Measurements from ENCODE around the gene E2F8.
A peak's percentile ranks its signal among the peaks of the same experiment; 100 is the strongest.
"Not testable (repeated sequence)": the region's sequence is repeated elsewhere in the genome, so short reads cannot be mapped to it uniquely, and the experiment has no call there.

The E2F8 gene, protein sequence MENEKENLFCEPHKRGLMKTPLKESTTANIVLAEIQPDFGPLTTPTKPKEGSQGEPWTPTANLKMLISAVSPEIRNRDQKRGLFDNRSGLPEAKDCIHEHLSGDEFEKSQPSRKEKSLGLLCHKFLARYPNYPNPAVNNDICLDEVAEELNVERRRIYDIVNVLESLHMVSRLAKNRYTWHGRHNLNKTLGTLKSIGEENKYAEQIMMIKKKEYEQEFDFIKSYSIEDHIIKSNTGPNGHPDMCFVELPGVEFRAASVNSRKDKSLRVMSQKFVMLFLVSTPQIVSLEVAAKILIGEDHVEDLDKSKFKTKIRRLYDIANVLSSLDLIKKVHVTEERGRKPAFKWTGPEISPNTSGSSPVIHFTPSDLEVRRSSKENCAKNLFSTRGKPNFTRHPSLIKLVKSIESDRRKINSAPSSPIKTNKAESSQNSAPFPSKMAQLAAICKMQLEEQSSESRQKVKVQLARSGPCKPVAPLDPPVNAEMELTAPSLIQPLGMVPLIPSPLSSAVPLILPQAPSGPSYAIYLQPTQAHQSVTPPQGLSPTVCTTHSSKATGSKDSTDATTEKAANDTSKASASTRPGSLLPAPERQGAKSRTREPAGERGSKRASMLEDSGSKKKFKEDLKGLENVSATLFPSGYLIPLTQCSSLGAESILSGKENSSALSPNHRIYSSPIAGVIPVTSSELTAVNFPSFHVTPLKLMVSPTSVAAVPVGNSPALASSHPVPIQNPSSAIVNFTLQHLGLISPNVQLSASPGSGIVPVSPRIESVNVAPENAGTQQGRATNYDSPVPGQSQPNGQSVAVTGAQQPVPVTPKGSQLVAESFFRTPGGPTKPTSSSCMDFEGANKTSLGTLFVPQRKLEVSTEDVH

DNA sequence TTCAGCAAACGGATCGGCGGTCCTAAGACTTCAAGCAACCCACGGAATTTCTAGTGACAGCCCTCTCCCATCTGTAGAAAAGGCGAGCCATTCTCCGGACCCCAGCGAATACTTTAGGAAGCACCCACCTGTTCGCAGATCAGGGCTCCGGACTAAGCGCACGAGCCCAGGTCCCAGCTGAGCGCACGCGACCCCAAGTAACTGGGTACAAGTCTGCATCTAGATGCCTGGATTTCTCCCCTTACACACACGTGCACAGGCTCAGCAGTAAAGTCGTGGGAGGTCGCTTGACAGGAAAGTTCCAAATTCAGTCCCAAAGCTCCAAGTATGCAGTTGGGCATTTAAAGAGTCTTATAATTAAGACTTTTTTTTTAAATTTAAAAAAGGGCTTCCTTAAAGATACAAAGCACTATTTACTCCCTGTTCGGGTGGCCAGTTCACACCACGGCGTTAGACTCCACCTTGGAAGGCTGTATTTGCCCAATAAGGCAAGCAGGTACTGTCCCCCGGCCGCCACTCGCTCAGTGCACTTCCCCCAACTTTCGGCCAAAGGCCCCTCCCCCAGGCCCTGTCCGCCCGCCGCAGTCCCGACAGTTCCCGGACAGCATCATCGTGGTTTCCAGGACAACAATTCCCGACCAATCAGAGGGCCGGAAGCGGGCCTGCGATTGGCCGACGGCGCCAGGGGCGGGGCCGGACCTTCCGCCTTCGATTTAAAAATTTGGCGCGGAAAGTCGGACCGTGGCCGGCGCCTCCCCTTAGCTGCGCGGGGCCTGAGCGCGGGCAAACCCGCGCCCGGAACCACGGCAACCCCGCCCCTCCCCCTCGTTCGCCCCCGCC lies at the start of gene E2F8:
Gene E2F8 (minus strand): TSS at position 526 of the 840 bp plus-strand sequence. CDS start 824 bp downstream, outside the sequence.
- DNase-seq (ENCODE audit: low spot score in 2 of 2) (peak; percentile 84 to 97), ATAC-seq (peak; percentile 87)
- peaks cover 9% of the 10 kb centered on the region for H3K4me1 Mint-ChIP-seq
- no peaks in the 10 kb centered on the region for H3K9me3 Mint-ChIP-seq
- peak within 1 kb of the TSS; percentile 87 for H3K4me3 Mint-ChIP-seq
- H3K27ac Mint-ChIP-seq, result peak within 1 kb of the TSS; percentile 92
- peaks cover 43% of the 10 kb centered on the region for H3K36me3 Mint-ChIP-seq

DNA sequence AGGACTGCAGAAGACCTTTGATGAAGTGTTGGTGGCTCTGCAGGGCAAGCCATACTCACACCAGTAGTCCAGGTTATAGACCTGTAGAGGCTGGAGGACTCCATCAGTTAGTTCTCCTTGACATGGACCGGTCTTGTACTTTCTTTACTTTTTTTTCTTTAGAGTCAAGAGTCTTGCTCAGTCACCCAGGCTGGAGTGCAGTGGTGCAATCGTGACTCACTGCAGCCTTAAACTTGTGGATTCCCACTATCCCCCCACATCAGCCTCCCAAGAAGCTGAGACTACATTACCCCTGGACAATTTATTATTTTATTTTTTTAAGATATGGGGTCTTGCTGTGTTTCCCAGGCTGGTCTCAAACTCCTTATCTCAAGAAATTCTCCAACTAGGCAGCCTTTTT lies 49.6 kb upstream of the E2F8 start:
- no peak for DNase-seq (ENCODE audit: low spot score in 2 of 2)
- Mint-ChIP-seq H3K9me3 (no peaks in the 10 kb centered on the region), H3K4me3 (no peak overlapping the region), H3K4me1 (peaks cover 6% of the 10 kb centered on the region), H3K27ac (no peak overlapping the region), H3K36me3 (no peaks in the 10 kb centered on the region)
- no peak for ATAC-seq

DNA sequence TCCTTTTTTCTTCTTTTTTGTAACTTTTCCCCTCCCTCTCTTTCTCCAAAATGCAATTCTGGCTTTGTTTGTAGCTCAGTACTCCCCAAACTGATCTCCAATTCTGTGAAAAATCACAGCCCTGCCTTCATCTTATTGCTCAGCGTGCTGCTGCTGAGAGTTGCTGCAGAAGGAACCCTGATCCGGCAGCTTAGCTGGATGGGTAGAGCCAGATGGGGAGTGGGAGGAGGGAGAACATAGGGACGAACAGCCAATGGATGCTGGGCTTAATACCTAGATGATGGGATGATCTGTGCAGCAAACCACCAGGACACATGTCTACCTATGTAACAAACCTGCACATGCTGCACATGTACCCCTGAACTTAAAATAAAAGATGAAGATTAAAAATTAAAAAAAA lies 47.5 kb upstream of the E2F8 start:
- peaks cover 25% of the 10 kb centered on the region for H3K4me1 Mint-ChIP-seq
- H3K36me3 Mint-ChIP-seq, result no peaks in the 10 kb centered on the region
- no peak overlapping the region for H3K4me3 Mint-ChIP-seq
- no peak overlapping the region for H3K27ac Mint-ChIP-seq
- H3K9me3 Mint-ChIP-seq, result no peaks in the 10 kb centered on the region
- ATAC-seq (no peak), DNase-seq (ENCODE audit: low spot score in 2 of 2) (no peak)

DNA sequence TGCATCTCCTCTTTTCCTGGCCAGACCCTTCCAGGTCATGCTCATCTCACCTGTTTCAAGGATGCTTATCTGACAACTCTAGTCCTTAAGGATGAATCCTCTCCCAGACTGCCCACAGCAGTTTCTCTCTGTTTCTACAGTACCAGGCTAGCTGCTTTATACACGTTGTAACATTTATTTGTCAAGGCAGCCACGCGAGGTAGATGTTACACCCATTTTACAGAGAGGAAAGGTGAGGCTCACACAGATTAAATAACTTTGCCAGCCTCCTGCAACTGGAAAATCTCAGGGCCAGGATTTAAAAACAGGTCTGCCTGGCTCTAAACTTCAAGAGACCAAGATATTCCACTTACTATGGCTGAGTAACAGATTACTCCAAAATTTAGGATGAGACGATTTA lies 45.7 kb upstream of the E2F8 start:
- DNase-seq (ENCODE audit: low spot score in 2 of 2) (no peak), ATAC-seq (no peak)
- Mint-ChIP-seq H3K9me3 (no peaks in the 10 kb centered on the region), H3K27ac (no peak overlapping the region), H3K36me3 (no peaks in the 10 kb centered on the region), H3K4me3 (no peak overlapping the region), H3K4me1 (peaks cover 25% of the 10 kb centered on the region)

DNA sequence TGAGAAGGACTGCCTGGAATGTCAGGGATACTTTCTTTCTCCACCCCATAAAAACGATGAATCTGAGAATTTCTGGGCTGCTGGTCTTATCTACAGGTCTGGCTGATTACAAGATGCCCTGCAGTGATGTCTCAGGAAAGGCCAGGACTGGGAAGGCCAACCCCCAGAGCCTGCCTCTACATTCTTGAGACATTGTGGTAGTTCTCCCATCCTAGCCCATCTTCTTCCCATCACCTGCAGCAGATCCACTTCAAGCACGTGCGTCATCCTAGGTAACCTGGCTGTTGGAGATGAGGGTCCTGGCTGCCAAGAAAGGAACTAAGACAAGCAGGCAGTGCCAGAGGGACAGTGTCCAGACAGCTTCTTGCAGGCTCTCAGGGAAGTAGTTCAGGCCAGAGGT lies 44.1 kb upstream of the E2F8 start:
- Mint-ChIP-seq H3K4me3 (no peak overlapping the region), H3K27ac (no peak overlapping the region), H3K4me1 (peaks cover 31% of the 10 kb centered on the region), H3K36me3 (no peaks in the 10 kb centered on the region), H3K9me3 (no peaks in the 10 kb centered on the region)
- DNase-seq (ENCODE audit: low spot score in 2 of 2), result no peak
- no peak for ATAC-seq

DNA sequence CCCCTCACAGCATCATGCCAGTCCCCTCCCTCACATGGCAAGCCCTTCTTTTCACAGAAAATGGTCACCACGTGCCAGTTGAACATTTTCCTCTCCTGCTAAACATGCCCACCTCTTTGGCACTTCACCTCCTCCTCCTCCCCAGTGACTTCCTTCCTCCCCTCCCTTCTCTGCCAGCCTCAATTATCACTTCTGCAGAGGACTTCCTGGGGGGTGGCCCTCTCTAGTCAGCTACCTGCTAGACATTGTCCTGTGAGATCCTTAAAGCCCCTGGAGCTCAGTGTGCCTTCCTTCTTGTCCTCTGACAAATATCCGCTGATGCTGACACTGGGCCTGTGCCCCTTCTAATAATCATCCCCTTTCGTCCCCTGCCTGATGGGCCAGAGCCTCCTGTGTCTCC lies 43.2 kb upstream of the E2F8 start:
- DNase-seq (ENCODE audit: low spot score in 2 of 2) (no peak), ATAC-seq (peak; percentile 24)
- Mint-ChIP-seq H3K27ac (peak overlapping the region; percentile 74), H3K9me3 (no peaks in the 10 kb centered on the region), H3K4me1 (peaks cover 37% of the 10 kb centered on the region), H3K4me3 (no peak overlapping the region), H3K36me3 (no peaks in the 10 kb centered on the region)

DNA sequence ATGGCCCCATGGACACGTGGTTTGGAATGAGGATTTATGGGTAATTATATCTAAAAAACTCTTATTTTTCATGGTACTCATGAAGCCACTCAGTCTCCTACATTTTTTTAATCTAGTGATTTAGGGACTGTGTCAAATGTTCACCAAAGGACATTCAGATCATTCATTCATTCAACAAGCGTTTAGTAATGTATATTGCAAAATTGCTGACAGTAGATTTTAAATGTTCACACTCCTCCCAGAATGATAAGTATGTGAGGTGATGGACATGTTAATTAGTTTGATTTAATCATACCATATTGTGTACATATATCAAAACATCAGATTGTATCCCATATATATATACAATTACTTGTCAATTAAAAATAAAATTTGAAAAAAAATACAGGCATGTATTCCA lies 40.8 kb upstream of the E2F8 start:
- Mint-ChIP-seq H3K9me3 (no peaks in the 10 kb centered on the region), H3K4me1 (peaks cover 37% of the 10 kb centered on the region), H3K36me3 (no peaks in the 10 kb centered on the region), H3K27ac (no peak overlapping the region), H3K4me3 (no peak overlapping the region)
- no peak for ATAC-seq
- no peak for DNase-seq (ENCODE audit: low spot score in 2 of 2)

DNA sequence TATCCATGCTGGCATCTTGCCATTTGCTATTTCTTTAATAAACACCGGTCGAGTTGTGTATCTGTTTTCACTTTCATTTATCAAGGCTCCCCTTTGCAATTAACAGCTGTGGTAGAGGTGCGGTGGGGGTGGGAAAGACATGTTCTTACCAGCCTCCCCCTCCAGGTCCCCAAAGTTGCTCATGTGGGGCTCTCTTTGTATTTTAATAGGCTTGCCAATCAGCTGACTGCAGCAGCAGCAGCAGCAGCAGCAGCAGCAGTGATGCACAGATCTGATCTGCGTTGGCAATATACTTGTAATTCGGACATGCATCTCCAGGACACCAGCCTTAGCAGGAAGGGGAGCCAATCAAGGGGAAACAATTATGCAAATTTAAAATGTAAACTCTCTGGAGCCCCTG lies 40.3 kb upstream of the E2F8 start:
- Mint-ChIP-seq H3K4me1 (peaks cover 37% of the 10 kb centered on the region), H3K36me3 (no peaks in the 10 kb centered on the region), H3K27ac (no peak overlapping the region), H3K9me3 (no peaks in the 10 kb centered on the region), H3K4me3 (peak overlapping the region; percentile 42)
- DNase-seq (ENCODE audit: low spot score in 2 of 2) (no peak), ATAC-seq (no peak)

DNA sequence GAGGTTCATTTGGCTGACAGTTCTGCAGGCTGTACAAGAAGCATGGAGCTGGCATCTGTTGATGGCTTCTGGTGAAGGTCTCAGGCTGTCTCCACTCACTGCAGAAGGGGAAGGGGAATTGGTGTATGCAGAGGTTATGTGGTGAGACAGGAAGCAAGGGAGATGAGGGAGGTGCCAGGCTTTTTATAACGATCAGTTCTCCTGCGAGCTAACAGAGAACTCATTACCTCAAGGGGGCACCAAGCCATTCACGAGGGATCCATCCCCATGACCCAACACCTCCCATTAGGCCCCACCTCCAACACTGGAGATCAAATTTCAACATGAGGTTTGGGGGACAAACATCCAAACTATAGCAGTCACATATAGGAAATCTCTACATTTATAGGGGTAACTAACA lies 38.7 kb upstream of the E2F8 start:
- peaks cover 23% of the 10 kb centered on the region for H3K4me1 Mint-ChIP-seq
- ATAC-seq (peak; percentile 4), DNase-seq (ENCODE audit: low spot score in 2 of 2) (no peak)
- H3K27ac Mint-ChIP-seq, result peak overlapping the region; percentile 4
- no peak overlapping the region for H3K4me3 Mint-ChIP-seq
- H3K9me3 Mint-ChIP-seq, result no peaks in the 10 kb centered on the region
- no peaks in the 10 kb centered on the region for H3K36me3 Mint-ChIP-seq

DNA sequence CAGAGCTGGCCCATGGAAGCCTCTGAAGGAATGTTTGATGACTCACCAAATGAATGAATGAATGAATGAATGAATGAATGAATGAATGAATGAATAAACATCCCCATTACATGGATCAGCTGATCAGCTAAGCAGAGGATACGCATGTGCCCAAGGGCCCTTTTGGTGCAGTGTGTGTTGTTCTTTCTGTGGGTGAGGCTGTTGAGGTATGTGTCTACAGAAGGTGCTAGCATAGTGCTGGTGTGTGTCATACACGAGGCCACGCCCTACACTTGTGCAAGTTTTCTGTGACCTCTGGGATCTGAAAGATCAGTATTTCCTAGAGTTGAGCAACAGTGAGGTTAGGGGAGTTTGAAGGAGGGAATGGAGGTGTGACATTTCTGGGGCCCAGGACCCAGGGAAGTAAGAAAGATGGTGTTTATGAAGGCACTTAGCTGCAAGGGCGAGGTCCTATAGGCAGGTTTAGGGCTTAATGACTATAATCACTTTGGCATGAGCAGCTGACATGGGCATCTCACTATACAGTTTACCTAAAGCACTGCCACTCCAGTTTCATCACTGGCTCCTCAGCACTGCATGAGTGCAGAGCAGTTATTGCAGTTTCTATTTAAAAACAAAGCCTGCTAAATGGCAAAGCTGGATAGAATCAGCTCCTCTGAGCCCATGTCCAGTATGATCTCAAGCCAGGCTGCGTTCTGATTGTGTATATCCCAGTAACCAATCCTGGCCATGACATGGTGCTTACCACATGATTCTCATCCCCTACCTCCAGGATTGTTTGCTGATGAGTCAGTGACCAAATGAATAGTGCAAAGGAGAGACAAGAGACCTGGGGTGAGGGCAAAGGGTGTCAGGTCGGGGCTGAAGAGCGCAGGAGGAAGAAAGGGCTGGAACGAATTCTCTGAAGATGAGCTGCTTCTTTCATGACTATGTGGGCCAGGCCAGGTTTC lies 36.4 kb upstream of the E2F8 start:
- no peak overlapping the region for H3K4me3 Mint-ChIP-seq
- peak; percentile 45 for ATAC-seq
- peaks cover 12% of the 10 kb centered on the region for H3K4me1 Mint-ChIP-seq
- H3K27ac Mint-ChIP-seq, result no peak overlapping the region
- H3K36me3 Mint-ChIP-seq, result no peaks in the 10 kb centered on the region
- DNase-seq (ENCODE audit: low spot score in 2 of 2), result no peak
- no peaks in the 10 kb centered on the region for H3K9me3 Mint-ChIP-seq

DNA sequence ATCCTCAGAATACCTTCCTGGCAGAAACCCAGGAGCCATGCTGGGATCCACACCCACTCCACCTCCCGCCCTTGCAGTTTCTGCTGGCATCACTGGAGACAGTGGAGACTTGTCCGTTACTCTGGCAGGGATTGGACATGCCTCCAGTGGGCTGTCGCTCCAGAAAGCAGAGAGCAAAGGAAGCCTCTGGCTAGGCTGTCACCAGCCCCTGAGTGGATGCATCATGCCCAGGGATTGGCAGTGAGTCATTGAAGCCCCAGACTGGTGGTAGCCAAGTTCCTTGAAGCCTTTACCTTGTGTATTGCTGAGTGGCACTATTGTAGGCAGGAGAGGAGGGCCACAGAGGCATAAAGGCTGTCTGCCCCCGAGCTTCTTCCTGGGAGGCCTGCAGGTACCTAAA lies 34.8 kb upstream of the E2F8 start:
- peaks cover 10% of the 10 kb centered on the region for H3K4me1 Mint-ChIP-seq
- no peak for ATAC-seq

DNA sequence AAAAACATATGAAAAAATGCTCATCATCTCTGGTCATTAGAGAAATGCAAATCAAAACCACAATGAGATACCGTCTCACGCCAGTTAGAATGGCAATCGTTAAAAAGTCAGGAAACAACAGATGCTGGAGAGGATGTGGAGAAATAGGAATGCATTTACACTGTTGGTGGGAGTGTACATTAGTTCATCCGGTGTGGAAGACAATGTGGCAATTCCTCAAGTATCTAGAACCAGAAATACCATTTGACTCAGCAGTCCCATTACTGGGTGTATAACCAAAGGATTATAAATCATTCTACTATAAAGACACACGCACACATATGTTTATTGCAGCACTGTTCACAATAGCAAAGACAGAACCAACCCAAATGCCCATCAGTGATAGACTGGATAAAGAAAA lies 32.5 kb upstream of the E2F8 start:
- not testable (repeated sequence) for DNase-seq (ENCODE audit: low spot score in 2 of 2); ATAC-seq; H3K9me3 Mint-ChIP-seq; H3K4me1 Mint-ChIP-seq; H3K4me3 Mint-ChIP-seq; H3K27ac Mint-ChIP-seq; H3K36me3 Mint-ChIP-seq

More for the DNA sequence above, 34.8 kb upstream of the E2F8 start:
- no peak for DNase-seq (ENCODE audit: low spot score in 2 of 2)
- H3K9me3 Mint-ChIP-seq, result no peaks in the 10 kb centered on the region
- no peaks in the 10 kb centered on the region for H3K36me3 Mint-ChIP-seq
- no peak overlapping the region for H3K4me3 Mint-ChIP-seq
- no peak overlapping the region for H3K27ac Mint-ChIP-seq

DNA sequence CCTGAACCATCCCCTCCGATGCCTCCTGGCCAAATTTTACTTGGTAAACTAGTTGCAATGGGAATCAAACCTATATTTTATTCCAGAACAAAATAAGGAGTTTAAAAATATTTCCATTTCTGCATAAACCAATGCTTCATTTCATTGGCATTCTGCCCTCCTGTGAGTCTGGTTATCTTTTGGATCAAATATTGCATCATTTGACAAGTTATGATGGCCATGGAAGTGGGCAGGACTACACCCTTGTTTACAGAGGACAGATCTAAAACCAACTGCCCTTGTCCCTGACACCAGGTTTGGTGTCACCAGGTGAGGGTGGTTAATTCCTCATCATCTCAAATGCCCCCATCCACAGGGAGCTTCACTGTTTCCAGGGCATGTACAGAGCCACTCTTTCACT lies 28.2 kb upstream of the E2F8 start:
- Mint-ChIP-seq H3K27ac (no peak overlapping the region), H3K4me3 (no peak overlapping the region), H3K36me3 (no peaks in the 10 kb centered on the region), H3K9me3 (no peaks in the 10 kb centered on the region), H3K4me1 (no peaks in the 10 kb centered on the region)
- DNase-seq (ENCODE audit: low spot score in 2 of 2) (no peak), ATAC-seq (no peak)

DNA sequence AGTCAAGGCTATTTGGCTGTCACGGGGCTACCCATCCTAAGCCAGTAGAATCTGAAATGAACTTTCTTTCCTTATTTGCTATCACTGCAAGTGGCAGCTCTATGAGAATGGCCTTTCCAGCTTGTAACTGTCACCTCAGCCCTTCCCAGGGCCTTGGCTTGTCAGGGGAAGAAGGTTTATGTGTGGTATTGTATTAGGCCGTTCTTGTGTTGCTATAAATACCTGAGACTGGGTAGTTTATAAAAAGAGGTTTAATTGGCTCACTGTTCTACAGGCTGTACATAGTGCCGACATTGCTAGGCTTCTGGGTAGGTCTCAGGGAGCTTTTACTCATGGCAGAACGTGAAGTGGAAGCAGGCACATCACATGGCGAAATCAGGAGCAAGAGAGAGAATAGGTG lies 26.8 kb upstream of the E2F8 start:
- Mint-ChIP-seq H3K4me1 (no peaks in the 10 kb centered on the region), H3K4me3 (no peak overlapping the region), H3K9me3 (no peaks in the 10 kb centered on the region), H3K27ac (no peak overlapping the region), H3K36me3 (no peaks in the 10 kb centered on the region)
- DNase-seq (ENCODE audit: low spot score in 2 of 2) (no peak), ATAC-seq (no peak)

Data from stimulated activated effector memory CD8-positive, alpha-beta T cell treated with anti-CD3 and anti-CD28 coated beads, Interleukin-12 subunit alpha, Interleukin-12 subunit beta, amount 100 ng/mL, for 72 hours (primary cell).